Measurements from ENCODE around the gene ROR2.

The ROR2 gene

GRCh38 chr9:91884153-91884552, 65.9 kb downstream of the ROR2 start:
- H3K27me3 ChIP-seq (ENCODE audit: control insufficient read depth, insufficient read depth, low read length): peaks cover 55% of the 10 kb centered on the region
- H3K4me1 ChIP-seq (ENCODE audit: control insufficient read depth, low read depth, low read length): peaks cover 26% of the 10 kb centered on the region
- no peaks in the 10 kb centered on the region for H3K9me3 ChIP-seq (ENCODE audit: control insufficient read depth, low read depth, low read length)
- no peaks in the 10 kb centered on the region for H3K36me3 ChIP-seq (ENCODE audit: control insufficient read depth, low read depth, low read length)
- no peak overlapping the region for H3K27ac ChIP-seq (ENCODE audit: low read length)
- H3K4me3 ChIP-seq (ENCODE audit: low read length): no peak overlapping the region
- no peak overlapping the region for H3K9ac ChIP-seq (ENCODE audit: low read length)

DNA sequence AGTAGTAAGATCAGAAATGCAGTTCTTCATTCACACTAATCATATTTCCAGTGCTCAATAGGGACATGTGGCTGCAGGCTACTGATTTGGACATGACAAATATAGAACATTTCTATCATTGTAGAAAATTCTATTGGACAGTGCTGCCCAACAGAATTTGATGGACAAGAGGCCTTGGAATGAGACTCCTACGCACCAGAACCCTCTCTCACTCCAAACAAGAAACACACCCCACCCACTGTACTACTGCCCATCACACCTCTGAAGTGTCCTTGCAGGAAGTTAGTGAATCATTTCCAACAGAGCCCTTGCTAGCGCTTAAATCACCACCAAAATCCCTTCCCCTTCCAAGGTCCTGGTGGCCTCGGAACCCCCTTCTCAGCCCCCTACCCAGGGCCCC, 66.5 kb downstream of the ROR2 start:
- Histone ChIP-seq H3K4me3 (ENCODE audit: low read length) (no peak overlapping the region), H3K9me3 (ENCODE audit: control insufficient read depth, low read depth, low read length) (no peaks in the 10 kb centered on the region), H3K27ac (ENCODE audit: low read length) (no peak overlapping the region), H3K36me3 (ENCODE audit: control insufficient read depth, low read depth, low read length) (no peaks in the 10 kb centered on the region), H3K4me1 (ENCODE audit: control insufficient read depth, low read depth, low read length) (peaks cover 26% of the 10 kb centered on the region), H3K27me3 (ENCODE audit: control insufficient read depth, insufficient read depth, low read length) (peaks cover 48% of the 10 kb centered on the region), H3K9ac (ENCODE audit: low read length) (no peak overlapping the region)

GRCh38 chr9:91882627-91883026, 67.4 kb downstream of the ROR2 start:
- Histone ChIP-seq H3K9me3 (ENCODE audit: control insufficient read depth, low read depth, low read length) (no peaks in the 10 kb centered on the region), H3K27me3 (ENCODE audit: control insufficient read depth, insufficient read depth, low read length) (peaks cover 40% of the 10 kb centered on the region), H3K36me3 (ENCODE audit: control insufficient read depth, low read depth, low read length) (no peaks in the 10 kb centered on the region), H3K27ac (ENCODE audit: low read length) (no peak overlapping the region), H3K9ac (ENCODE audit: low read length) (no peak overlapping the region), H3K4me1 (ENCODE audit: control insufficient read depth, low read depth, low read length) (peaks cover 26% of the 10 kb centered on the region), H3K4me3 (ENCODE audit: low read length) (no peak overlapping the region)

GRCh38 chr9:91880378-91880972, 69.6 kb downstream of the ROR2 start:
- no peak overlapping the region for H3K27ac ChIP-seq (ENCODE audit: low read length)
- peaks cover 26% of the 10 kb centered on the region for H3K4me1 ChIP-seq (ENCODE audit: control insufficient read depth, low read depth, low read length)
- no peaks in the 10 kb centered on the region for H3K36me3 ChIP-seq (ENCODE audit: control insufficient read depth, low read depth, low read length)
- H3K9ac ChIP-seq (ENCODE audit: low read length): no peak overlapping the region
- no peaks in the 10 kb centered on the region for H3K9me3 ChIP-seq (ENCODE audit: control insufficient read depth, low read depth, low read length)
- peaks cover 22% of the 10 kb centered on the region for H3K27me3 ChIP-seq (ENCODE audit: control insufficient read depth, insufficient read depth, low read length)
- no peak overlapping the region for H3K4me3 ChIP-seq (ENCODE audit: low read length)

DNA sequence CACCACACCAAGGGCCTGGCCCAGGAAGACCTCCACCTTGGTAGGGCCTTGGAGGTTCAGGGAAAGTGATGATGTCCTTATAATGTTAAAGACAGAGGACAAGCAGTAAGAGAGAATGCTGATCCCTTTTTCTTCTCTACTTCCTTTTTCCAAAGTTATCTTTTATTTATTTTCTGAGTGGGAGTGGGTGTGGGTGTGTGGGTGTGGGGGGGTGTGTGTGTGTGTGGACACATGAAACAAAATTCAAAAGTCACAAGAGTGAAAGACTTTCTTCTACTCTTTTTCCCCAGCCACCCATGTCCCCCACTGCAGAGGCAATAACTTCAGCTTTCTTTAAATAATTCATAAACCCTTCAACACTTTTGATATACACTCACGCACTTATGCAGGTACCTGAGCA, 70.8 kb downstream of the ROR2 start:
- Histone ChIP-seq H3K27me3 (ENCODE audit: control insufficient read depth, insufficient read depth, low read length) (peaks cover 15% of the 10 kb centered on the region), H3K36me3 (ENCODE audit: control insufficient read depth, low read depth, low read length) (no peaks in the 10 kb centered on the region), H3K4me1 (ENCODE audit: control insufficient read depth, low read depth, low read length) (peaks cover 14% of the 10 kb centered on the region), H3K27ac (ENCODE audit: low read length) (no peak overlapping the region), H3K9me3 (ENCODE audit: control insufficient read depth, low read depth, low read length) (no peaks in the 10 kb centered on the region), H3K9ac (ENCODE audit: low read length) (no peak overlapping the region), H3K4me3 (ENCODE audit: low read length) (no peak overlapping the region)

DNA sequence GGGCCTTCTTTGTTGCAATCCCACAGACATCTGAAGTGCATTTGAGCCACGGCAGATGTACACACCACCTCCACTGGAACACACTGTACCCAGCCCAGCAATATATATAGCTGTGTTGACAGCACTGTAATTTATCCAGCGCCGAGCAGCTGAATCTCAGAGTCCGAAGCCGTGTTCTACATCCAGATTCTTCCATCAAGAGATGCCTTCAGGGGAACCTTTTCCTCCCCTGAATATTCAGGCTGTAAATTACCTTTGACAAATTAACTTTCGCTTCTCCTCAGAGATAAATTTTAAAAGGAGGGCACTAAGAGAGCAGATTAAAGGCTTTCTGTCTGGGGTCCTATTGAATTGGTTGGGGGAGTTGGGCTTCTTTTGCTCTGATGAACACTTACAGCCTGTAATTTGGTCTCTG, 76.4 kb downstream of the ROR2 start:
- Histone ChIP-seq H3K27me3 (ENCODE audit: control insufficient read depth, insufficient read depth, low read length) (no peaks in the 10 kb centered on the region), H3K36me3 (ENCODE audit: control insufficient read depth, low read depth, low read length) (no peaks in the 10 kb centered on the region), H3K9ac (ENCODE audit: low read length) (no peak overlapping the region), H3K4me1 (ENCODE audit: control insufficient read depth, low read depth, low read length) (peaks cover 9% of the 10 kb centered on the region), H3K27ac (ENCODE audit: low read length) (no peak overlapping the region), H3K4me3 (ENCODE audit: low read length) (no peak overlapping the region), H3K9me3 (ENCODE audit: control insufficient read depth, low read depth, low read length) (no peaks in the 10 kb centered on the region)

DNA sequence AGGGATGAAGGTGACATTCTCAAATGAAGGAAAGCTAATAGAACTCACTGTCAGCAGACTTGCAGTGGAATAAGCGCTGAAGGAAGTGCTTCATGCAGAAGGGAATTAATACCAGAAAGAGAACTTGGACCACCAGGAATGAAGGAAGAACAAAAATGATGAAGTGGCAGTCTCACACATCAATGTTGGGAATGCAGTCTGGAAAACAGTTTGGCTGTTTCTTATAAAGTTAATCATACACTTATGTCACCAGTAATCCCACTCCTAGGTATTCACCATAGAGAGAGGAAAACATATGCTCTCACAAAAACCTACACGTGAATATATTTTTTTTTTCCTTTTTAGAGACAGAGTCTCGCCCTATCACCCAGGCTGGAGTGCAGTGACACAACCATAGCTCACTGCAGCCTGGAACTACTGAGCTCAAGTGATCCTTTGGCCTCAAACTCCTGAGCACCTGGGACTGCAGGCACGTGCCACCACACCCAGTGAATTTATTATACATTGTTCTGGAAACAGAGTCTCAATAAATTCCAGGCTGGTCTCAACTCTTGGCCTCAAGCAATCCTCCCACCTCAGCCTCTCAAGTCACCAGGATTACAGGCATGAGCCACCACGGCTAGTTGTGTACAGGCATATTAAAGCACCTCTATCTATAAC, 81.2 kb downstream of the ROR2 start:
- Histone ChIP-seq H3K4me3 (ENCODE audit: low read length) (no peak overlapping the region), H3K4me1 (ENCODE audit: control insufficient read depth, low read depth, low read length) (no peaks in the 10 kb centered on the region), H3K9ac (ENCODE audit: low read length) (no peak overlapping the region), H3K9me3 (ENCODE audit: control insufficient read depth, low read depth, low read length) (no peaks in the 10 kb centered on the region), H3K36me3 (ENCODE audit: control insufficient read depth, low read depth, low read length) (no peaks in the 10 kb centered on the region), H3K27ac (ENCODE audit: low read length) (no peak overlapping the region), H3K27me3 (ENCODE audit: control insufficient read depth, insufficient read depth, low read length) (no peaks in the 10 kb centered on the region)

DNA sequence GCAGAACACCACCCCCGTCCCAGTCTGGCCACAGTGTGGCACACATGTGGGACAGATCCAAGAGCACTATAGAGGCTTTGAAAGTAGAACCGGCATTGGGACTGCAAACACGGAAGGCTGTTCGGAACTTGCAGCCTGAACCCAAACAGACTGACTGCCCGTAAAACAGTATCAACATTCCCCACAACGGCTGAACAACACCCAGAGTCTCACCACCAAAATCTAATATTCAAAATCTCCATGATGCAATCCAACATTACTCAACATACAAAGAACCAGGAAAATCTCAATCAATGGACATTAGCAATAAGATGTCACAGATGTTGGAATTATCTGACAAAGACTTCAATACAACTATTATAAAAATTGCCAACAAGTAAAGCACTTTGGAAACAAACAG, 82.3 kb downstream of the ROR2 start:
- Histone ChIP-seq H3K9me3 (ENCODE audit: control insufficient read depth, low read depth, low read length) (no peaks in the 10 kb centered on the region), H3K4me3 (ENCODE audit: low read length) (no peak overlapping the region), H3K27me3 (ENCODE audit: control insufficient read depth, insufficient read depth, low read length) (no peaks in the 10 kb centered on the region), H3K9ac (ENCODE audit: low read length) (no peak overlapping the region), H3K4me1 (ENCODE audit: control insufficient read depth, low read depth, low read length) (no peaks in the 10 kb centered on the region), H3K27ac (ENCODE audit: low read length) (no peak overlapping the region), H3K36me3 (ENCODE audit: control insufficient read depth, low read depth, low read length) (no peaks in the 10 kb centered on the region)

- H3K9me3 ChIP-seq (ENCODE audit: control insufficient read depth, low read depth, low read length): no peaks in the 10 kb centered on the region
- no peak overlapping the region for H3K4me3 ChIP-seq (ENCODE audit: low read length)
- H3K27ac ChIP-seq (ENCODE audit: low read length): no peak overlapping the region
- H3K27me3 ChIP-seq (ENCODE audit: control insufficient read depth, insufficient read depth, low read length): no peaks in the 10 kb centered on the region
- H3K36me3 ChIP-seq (ENCODE audit: control insufficient read depth, low read depth, low read length): no peaks in the 10 kb centered on the region
- peaks cover 5% of the 10 kb centered on the region for H3K4me1 ChIP-seq (ENCODE audit: control insufficient read depth, low read depth, low read length)
- no peak overlapping the region for H3K9ac ChIP-seq (ENCODE audit: low read length)
These were observed 85.0 kb downstream of the ROR2 start for GRCh38 chr9:91865041-91865440.

DNA sequence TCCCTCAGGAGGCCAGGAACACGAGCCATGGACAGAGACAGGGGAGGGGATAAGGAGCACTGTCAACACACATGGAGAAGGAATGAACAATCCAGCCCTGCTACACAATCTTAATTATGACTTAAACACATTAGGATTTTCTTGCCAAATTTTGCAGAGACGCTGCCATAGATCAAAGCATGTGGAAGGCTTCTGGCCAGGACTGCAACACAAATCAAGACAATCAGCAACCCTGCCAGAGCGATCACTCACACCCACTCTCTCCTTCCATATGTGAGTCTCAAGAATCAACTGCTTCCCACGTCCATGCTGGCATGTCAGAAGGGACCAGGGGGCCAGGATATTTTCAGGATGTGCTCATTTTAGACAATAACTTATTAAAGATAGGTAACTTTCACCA, 85.6 kb downstream of the ROR2 start:
- Histone ChIP-seq H3K36me3 (ENCODE audit: control insufficient read depth, low read depth, low read length) (no peaks in the 10 kb centered on the region), H3K4me3 (ENCODE audit: low read length) (no peak overlapping the region), H3K4me1 (ENCODE audit: control insufficient read depth, low read depth, low read length) (peaks cover 5% of the 10 kb centered on the region), H3K27ac (ENCODE audit: low read length) (no peak overlapping the region), H3K9ac (ENCODE audit: low read length) (no peak overlapping the region), H3K9me3 (ENCODE audit: control insufficient read depth, low read depth, low read length) (no peaks in the 10 kb centered on the region), H3K27me3 (ENCODE audit: control insufficient read depth, insufficient read depth, low read length) (no peaks in the 10 kb centered on the region)

DNA sequence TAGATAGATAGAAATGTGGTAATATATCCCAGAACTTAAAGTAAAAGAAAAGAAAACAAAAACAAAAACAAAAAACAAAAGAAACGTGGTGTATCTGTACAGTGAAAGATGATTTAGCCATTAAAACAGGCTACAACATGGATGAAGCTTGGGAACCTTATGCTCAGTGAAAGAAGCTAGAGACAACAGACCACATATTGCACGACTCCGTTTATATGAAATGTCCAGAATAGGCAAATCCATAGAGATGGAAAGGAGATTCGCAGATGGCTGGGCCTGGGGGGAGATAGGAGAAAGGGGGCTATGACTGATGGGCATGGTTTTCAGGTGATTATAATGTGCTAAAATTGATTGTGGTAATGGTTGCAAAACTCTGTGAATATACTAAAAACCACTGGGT, 86.6 kb downstream of the ROR2 start:
- no peaks in the 10 kb centered on the region for H3K36me3 ChIP-seq (ENCODE audit: control insufficient read depth, low read depth, low read length)
- H3K4me1 ChIP-seq (ENCODE audit: control insufficient read depth, low read depth, low read length): peaks cover 5% of the 10 kb centered on the region
- no peak overlapping the region for H3K27ac ChIP-seq (ENCODE audit: low read length)

More for the DNA sequence above, 86.6 kb downstream of the ROR2 start:
- H3K27me3 ChIP-seq (ENCODE audit: control insufficient read depth, insufficient read depth, low read length): no peaks in the 10 kb centered on the region
- H3K9me3 ChIP-seq (ENCODE audit: control insufficient read depth, low read depth, low read length): no peaks in the 10 kb centered on the region
- no peak overlapping the region for H3K9ac ChIP-seq (ENCODE audit: low read length)
- H3K4me3 ChIP-seq (ENCODE audit: low read length): no peak overlapping the region
